Stimulated activated CD4-positive, alpha-beta T cell treated with anti-CD3 and anti-CD28 coated beads, Interleukin-15, amount 100 ng/mL, for 1 hour (primary cell): ENCODE data around the gene TMEM163.

Source experiments
- DNase-seq, 2 donors: peaks; one replicate each; pipeline ENCODE4 v3.0.0-alpha.2; 2020; ENCODE audit warnings: low read depth in 1 of 2, low spot score in 1 of 2

The TMEM163 gene

DNA sequence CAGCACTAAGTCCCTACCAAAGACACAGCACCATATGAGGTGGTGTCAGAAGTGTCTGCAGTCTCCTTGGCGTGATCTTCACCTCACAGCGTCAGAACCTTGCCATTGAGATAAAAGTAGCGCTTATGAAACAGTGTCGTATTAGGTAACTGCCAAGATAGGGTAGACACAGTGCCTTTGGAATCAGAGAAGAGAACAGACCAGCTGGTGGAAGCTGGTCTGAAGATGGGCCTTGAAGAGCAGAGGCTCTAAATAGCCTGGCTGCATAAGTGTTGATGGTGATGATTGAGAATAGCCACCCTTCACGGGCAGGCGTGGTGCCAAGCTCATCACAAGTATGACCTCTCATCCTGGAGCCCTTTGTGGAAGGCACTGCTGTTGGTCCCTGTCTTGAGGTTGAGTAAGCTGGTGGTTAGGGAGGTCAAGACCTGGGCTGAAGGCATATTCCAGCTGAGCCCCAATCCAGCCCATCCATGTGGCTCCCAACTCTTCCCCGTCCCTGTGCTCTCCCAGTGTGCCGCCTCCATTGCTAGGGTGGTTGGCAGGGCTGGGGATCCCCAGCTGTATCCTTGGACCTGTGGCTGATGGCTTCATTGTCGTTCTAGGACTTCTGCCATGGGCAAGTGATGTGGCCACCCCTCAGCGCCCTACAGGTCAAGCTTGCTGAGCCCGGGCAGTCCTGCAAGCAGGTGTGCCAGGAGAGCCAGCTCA, 277.5 kb downstream of the TMEM163 start:
- DNase-seq, result no peak

DNA sequence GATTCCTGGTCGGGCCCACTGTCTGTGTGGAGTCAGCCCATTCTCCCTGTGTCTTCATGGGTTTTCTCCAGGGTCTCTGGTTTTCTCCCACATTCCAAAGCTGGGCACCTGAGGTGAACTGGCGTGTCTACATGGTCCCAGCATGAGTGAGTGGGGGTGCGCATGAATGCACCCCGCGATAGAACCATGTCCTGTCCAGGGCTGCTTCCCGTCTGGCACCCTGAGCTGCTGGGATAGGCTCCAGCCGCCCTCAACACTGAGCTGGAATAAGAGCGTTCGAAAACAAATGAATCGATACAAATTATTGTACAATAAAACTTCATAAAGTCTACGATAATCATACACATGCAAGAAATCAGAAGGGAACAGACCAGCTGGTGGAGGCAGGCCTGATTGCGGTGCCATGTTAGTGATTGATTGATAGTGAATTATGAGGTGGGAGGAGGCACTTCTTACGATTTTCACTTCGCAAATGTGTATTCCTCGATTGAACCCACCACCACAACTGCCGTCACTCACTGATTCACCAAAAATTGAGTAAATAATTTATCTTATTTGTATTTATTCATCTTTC, 278.4 kb downstream of the TMEM163 start:
- DNase-seq, result no peak

DNA sequence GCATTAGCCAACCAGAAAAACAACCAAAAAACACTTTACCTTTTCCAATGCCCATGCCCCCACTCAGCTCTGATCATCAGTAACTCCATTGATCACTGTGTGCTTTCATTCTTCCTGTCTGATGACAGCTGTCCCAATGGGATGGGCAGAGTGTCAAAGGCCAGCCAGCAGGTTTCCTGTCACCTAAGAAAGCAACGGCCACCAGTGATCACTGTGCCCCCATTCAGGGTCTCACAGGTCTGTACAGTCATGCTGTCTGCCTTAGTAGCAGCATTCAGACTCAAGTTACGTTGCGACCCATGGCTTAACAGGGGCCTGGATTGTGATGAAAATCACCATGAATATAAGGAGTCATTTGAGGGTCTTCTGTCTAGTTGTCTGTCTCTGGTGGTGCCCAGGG, 280.4 kb downstream of the TMEM163 start:
- no peak for DNase-seq

DNA sequence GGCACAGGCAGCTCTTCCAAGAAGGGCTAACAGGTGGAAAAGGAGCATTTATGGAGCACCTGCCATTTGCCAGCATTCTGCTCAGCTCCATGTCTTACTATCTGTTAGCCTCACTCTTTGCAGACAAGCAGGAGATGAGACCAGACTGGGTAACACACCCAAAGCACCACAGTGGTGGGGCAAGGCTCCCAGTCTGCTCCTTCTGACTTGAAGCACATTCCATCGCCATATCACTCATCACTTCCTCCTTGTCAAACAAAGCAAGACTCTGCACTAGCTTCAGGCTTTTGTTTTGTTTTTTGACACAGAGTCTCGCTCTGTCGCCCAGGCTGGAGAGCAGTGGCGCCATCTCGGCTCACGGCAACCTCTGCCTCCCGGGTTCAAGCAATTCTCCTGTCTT, 282.1 kb downstream of the TMEM163 start:
- no peak for DNase-seq

DNA sequence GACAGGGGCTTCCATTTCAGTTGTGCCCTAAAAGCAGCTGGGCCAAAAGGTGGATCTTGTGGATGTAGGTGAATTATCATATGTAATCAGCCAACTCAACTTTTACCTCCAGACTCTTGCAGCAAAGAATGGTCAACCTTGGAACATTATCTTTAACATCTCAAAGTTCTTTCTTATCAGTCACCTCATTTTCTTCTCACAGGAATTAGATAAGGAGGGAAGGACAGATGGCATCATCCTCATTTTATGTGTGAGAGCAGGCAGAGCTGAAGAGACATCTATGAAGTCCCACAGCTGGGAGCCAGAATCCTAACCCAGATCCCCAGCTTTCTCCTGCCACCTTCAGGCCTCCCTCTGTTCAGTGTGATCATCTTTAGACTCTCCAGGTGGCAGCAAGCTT, 282.9 kb downstream of the TMEM163 start:
- DNase-seq, result no peak

DNA sequence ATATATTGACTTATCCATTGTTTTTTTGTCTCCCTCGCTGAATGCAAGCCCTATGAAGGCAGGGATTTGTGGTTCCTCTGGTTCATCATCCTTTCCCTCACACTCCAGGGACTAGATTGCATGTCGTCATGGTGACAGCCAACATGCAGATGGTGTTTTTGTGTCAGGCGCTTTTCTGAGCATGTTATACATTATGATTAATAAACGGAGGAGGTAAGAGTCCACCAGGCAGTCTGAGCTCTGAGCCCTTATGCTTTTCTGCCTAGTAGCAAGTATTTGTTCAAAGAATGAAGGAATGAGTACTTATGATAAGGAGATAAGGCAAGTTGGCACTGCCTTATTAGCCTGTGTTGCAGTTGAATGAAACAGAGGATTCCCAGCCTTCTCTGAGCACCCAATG, 283.3 kb downstream of the TMEM163 start:
- no peak for DNase-seq

DNA sequence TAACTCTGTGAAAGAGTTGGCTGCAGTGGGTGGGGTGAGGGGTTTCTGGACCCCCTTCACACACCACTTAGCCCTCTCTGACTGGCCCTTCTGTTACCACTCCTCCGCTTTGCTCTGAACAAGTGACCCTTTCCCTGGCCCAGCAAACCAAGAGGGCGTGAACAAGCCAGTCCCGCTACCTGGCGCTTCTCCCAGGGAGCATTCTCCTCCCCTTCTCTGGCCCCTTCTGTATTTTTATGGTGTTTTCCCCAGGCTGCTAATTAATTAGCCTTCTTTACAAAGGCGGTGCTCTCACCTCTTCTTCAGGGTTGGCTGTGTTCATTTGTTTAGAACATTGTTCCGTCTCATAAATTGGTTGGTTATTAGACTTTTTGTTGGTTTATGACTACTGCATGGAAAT, 284.8 kb downstream of the TMEM163 start:
- no peak for DNase-seq

DNA sequence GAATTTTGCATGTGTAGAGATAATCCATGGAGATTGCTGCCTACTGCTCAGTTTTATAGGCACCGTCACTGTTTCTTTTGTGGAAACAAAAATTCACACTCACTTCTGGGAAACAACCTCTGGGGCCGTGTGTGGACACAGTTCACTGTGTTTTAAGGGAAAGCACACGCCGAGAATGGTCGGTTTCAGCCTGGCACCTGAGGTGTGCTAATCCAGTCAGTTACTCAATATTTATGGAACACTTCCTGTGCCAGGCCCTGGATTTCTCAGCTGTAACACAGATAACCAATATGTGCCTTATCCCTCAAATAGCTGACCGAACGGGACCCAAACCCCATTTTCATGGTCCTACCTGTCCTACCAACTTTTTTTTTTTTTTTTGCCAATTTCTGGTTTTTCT, 285.3 kb downstream of the TMEM163 start:
- no peak for DNase-seq

DNA sequence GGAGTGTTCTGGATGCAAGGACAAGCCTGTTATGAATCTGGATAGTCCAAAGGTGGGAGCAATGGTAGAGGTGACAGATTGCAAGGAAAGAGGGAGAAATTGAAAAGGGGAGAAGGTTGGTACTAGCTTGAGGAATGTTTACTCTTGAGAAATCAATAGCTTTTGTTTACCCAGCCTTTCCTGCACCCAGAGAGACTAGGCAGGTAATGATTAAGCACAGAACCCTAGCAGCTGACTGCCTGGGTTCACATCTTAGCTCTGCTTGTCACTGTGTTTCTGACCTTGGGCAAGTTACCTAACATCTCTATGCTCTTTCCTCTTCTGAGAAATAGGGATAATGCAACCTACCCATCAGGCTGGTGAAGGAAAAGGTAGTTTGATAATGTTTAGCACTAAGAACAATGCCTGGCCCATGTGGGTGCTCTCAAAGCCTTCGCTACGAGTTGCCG, 286.3 kb downstream of the TMEM163 start:
- DNase-seq, result no peak

DNA sequence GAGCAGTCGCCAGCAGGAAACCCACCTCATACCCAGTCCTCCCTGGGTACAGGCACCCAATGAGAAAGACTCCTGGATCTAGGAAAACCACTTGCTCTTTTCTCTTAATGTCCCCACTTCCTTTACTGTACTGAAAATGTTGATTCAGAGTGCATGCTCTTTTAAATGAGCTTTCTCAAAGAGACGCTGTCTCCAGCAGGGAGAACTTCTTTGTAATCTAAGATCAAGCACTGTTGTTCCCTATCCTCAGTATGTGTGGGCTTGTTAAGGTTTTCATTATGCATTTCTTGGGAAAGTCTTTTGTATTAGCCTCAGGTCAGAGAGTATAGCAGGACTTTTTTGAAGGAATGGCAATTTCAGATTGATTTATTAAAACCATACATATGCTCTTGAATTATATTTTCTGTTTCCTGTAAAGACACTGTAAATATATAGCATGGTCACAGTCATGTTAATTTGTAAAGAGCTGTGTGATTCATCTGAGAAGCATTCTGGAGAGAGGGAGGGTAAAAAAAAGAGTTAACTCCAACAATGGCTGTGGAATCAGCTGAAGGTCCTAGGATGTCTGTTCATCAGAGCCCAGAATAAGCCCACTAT, 286.9 kb downstream of the TMEM163 start:
- no peak for DNase-seq

DNA sequence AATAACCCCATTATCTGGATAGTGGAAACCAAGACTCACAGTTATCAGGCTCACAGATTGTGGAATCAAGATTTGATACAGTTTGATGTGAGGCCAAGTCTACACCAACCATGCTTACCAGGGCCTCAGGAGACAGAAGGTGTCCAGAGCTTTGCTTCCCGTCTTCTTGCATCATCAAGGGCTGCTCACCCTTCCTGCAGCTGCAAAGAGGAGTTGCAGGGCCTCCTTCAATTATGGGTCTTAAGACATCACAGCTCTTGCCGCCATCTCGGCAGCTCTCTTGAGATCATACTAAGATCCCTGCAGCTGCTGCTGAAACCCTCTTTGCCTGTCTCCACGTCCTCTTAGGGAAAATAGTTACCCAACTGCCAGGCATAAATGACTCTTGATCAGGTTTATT, 288.9 kb downstream of the TMEM163 start:
- no peak for DNase-seq

DNA sequence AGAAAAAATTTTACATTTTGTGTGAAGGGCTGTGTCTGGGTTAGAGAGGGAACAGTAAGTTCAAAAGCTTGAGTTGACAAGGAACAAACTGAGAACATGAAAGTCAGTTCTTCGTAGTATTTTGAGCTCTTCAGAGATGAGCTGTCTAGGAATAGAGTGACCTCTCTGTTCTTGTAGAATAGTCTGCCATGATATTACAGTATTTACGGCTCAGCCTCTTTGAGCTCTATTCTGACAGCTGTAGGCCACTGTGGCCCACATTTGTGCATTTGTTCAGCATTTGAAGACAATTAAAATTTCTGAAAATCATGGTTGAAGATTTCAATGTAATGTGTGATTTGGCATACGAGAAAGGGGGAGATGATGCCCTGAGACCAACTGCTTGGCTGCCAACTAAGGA, 292.1 kb downstream of the TMEM163 start:
- DNase-seq, result no peak

DNA sequence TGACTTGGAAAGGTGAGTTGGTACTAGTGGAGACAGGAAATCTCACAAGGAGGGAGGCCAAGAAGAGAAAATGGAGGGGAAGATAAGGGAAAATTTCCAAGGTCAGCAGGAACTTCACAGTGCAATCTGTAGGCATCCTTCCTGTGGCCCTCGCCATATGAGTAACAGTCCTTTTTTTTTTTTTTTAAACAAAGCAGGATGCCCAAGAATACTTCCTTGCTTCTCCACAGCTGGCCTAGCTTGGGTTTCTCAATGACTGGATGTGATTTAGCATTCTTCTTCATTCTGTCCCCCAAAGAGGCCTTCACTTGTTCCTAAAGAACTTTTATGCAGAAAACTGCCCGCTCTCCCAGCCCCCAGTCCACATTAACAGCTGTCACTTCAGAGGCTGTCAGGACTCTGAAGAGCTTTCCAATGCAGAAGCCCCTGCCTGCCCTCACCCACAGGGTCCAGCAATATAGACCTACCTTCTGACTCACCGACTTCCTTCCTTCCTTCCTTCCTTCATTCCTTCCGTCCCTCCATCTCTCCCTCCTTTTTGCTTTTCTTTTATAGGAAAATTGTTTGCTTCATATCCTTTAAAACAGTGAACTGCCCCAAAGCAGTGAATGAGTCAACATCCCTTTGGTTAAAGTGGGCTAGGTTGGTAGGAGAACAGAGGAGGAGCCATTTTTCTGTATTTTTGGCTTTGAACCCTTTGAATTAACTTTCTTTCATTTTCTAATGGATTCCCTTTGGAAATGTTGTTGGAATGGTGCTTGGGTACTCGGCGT, 292.9 kb downstream of the TMEM163 start:
- DNase-seq, result no peak

DNA sequence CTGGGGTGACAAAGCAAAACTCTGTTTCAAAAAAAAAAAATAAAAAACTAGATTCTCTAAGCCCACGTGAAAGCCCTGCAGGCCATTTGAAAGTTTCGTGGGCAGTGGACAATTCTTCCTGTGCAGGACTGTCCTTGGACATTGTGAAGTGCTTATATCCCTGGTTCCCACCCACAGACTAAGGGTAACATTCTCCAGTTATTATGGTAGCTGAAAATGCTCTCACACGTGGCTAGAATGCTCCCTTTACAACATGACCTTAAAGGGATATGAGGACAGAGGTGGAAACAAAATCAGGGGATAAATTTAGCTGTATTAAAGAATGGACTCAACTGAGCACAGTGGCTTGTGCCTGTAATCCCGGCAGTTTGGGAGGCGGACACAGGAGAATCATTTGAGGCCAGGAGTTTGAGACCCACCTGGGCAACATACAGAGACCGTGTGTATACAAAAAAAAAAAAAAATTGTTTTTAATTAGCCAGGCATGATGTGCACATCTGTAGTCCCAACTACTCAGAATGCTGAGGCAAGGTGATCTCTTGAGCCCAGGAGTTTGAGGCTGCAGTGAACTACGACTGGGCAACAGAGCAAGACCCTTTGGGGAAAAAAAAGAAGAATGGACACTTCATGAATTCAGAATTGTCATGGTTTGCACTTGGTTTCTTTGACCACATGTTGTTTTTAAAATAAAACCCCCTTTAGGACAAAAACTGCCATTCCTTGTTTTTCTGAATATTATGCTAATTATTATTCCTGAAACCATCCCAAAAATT, 297.1 kb downstream of the TMEM163 start:
- DNase-seq, result no peak

DNA sequence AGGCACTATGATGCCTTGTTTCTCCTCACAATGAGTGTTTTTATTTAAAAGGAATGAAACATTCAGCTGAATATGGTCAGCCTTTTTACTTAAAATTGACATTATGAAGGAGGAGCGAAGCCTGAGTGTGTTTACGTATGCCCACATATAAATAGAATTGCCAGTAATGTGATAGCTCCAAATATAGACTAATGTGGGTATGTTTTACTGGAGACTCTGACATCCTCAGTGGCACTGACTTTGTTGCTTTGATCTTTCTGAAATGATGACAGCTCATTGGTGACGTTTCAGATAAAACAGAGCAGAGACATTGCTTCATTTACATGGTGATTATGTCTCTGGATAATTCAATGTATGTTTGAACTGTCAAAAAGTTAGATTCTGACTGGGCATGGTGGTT, 297.9 kb downstream of the TMEM163 start:
- DNase-seq, result no peak

DNA sequence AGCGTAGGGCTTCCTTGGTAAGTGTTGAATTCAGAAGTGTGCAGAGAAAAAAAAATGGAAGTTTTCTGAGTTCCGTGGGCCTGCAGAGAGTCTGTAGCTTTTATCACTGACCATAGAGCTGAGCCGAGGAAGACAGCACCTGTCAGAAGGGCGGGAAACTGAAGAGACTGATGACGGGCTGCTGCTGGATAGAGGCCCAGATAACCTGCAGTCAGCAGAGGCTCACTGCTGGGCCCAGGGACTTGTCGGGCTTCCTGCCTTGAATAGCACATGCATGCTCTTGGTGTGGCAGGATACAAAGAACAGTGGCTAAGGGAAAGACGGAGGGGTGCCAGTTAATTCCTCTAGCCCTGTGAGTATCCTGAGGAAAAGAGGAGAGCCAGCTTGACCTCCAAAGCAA, 298.5 kb downstream of the TMEM163 start:
- no peak for DNase-seq

DNA sequence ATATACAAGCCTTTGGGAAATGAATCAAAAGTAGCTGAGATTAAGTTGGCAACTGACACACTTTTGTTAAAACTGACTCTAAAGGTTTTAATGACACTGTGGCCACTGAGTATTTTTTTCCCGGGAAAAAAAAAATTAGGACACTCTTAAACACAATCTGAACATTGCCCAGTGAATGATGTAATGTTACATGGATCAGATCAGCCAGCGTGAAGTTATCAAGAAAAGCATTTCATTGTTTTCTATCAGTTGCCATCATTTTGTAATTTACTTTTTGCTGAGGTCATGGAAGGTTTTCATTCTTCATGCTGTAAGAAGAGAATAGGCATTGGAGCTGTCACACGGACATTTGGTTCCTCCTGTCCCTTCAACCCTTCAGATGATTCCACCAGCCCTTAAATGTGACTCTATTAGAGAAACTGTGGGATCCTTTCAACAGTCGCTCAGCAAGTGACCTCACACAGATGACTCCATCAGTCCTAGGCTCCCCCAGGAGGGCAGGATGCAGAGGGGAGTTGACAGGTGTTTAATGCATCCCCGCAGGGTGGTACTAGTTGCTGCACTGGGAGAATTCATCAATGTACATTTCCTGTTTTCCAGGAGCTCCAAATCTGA, 300.7 kb downstream of the TMEM163 start:
- DNase-seq, result no peak

DNA sequence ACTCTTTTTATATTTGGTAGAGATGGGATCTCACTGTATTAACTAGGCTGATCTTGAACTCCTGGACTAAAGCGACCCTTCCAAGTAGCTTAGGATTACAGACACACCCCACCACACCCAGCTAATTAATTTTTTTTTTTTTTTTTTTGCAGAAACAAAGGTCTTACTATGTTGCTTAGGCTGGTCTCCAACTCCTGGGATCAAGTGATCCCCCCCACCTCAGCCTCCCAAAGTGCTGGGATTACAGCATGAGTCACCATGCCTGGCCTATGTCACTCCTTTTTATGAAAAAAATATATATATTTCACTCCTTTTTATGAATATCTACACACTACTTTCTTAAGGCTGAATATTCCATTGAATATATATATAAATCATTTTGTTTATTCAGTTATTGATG, 302.2 kb downstream of the TMEM163 start:
- DNase-seq, result no peak

DNA sequence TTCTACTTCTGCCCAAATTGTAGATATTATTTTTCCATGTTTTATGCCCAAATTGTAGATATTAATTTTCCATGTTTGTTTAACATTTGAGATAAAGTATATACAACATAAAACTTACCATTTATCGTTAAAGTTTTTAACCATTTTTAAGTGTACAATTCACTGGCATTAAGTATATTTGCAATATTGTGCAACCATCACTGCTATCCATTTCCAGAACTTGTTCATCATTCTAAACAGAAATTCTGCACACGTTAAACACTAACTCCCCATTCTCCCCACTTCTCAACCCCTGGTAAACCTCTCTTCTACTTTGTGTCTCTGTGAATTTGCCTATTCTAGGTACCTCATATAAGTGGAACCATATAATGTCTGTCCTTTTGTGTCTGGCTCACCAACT, 302.8 kb downstream of the TMEM163 start:
- no peak for DNase-seq

DNA sequence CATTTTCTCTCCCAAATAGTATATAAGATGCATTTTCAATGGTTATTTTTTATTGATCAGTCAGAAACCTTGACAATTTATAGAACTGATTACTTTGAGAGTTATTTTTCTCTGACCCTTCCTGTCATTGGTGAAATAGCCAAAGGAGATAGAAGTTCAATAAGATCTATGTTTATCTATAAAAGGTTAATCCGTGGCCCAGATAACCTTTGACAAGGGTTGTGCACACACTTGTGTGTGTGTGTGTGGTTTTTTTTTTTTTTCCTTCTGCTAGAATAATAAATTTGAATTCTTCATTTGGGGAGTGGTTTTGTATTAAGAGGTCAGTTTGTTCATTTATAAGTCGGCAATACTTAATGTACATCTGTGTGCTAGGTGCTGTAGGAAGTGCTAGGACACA, 304.9 kb downstream of the TMEM163 start:
- no peak for DNase-seq

DNA sequence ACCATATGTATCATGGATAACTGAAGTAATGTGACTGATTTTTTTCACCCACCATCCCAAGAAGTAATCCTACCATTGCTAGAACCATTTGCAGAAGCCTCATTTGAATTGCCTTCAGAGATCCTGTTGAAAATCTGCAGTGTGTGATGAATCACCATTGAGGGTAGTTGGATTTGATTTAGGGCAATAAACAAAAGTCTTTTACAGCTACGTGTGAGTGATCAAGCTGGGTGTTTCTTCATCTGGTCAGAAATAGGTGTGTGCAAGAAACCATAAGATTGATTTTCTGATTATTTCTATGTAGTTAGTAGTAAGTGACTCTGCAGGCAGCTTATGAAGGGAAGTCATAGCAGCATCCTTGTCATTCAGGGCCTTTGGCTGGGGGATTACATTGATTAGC, 305.4 kb downstream of the TMEM163 start:
- no peak for DNase-seq
